AG09309 (cell line): ENCODE data around the gene GPC5.

Experiments used
- DNase-seq: peaks from one replicate; pipeline ENCODE4 v3.0.0-alpha.2; 2010; ENCODE audit warnings: low read depth
- H3K4me3 ChIP-seq: 2 replicates; pipeline ENCODE4 v1.5.1; 2011; ENCODE audit warnings: mild to moderate bottlenecking, low read depth, low read length, moderate library complexity; ENCODE audit not compliant: control insufficient read depth
- CTCF ChIP-seq: IDR thresholded peaks from 2 replicates; pipeline ENCODE4 v1.5.1; 2011; ENCODE audit warnings: mild to moderate bottlenecking, low read depth, low read length, inconsistent platforms; ENCODE audit not compliant: insufficient read depth, control insufficient read depth; ENCODE audit errors: missing control alignments

The GPC5 gene

GRCh38 chr13:92719868-92720267 is 1321.4 kb downstream of the GPC5 start:
- DNase-seq = no peak
- no peak overlapping the region for H3K4me3 ChIP-seq
- no peak for TF ChIP-seq CTCF

- H3K4me3 ChIP-seq = no peak overlapping the region
- TF ChIP-seq CTCF = no peak
- DNase-seq = no peak
Measured at GRCh38 chr13:92721620-92722019, 1323.2 kb downstream of the GPC5 start.

- no peak overlapping the region for H3K4me3 ChIP-seq
- TF ChIP-seq CTCF = no peak
- DNase-seq = no peak
Measured at GRCh38 chr13:92727118-92727517, 1328.7 kb downstream of the GPC5 start.

GRCh38 chr13:92734068-92734467 is 1335.6 kb downstream of the GPC5 start:
- no peak for TF ChIP-seq CTCF
- DNase-seq = no peak
- H3K4me3 ChIP-seq = no peak overlapping the region

- no peak for DNase-seq
- no peak for TF ChIP-seq CTCF
Measured at GRCh38 chr13:92734545-92734944, 1336.1 kb downstream of the GPC5 start.

GRCh38 chr13:92735909-92736308 is 1337.5 kb downstream of the GPC5 start:
- no peak for TF ChIP-seq CTCF
- no peak overlapping the region for H3K4me3 ChIP-seq
- no peak for DNase-seq

More at GRCh38 chr13:92734545-92734944, 1336.1 kb downstream of the GPC5 start:
- H3K4me3 ChIP-seq = no peak overlapping the region

- no peak overlapping the region for H3K4me3 ChIP-seq
- DNase-seq = no peak
- no peak for TF ChIP-seq CTCF
Measured at GRCh38 chr13:92739306-92739818, 1340.9 kb downstream of the GPC5 start.
